IPS-NIHi11 (cell line): Measurements from ENCODE around the gene PLCG1.

ENCODE experiments used
- DNase-seq: peaks from one replicate; pipeline ENCODE4 v3.0.0; 2012; ENCODE audit warnings: mixed read lengths, low spot score

PLCG1 gene

GRCh38 chr20:41214202-41214601 lies 76.9 kb downstream of the PLCG1 start:
- DNase-seq, result no peak

DNA sequence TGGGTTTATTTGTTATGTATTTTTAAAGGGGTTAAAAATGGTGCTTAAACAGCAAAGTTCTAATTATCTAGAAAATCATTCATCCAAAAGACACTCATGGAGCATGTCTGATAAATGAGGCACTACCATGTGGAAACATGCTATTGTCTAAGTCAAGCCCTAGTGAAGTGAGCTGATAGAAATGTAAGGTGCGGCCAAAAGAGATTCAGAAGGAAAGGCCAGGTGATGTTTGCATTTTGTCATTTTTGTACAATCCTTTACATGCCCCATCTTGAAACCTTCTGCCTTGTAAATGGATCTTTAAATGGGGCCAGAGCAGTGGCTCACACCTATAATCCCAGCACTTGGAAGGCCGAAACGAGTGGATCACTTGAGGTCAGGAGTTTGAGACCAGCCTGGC lies 77.3 kb downstream of the PLCG1 start:
- DNase-seq, result no peak

DNA sequence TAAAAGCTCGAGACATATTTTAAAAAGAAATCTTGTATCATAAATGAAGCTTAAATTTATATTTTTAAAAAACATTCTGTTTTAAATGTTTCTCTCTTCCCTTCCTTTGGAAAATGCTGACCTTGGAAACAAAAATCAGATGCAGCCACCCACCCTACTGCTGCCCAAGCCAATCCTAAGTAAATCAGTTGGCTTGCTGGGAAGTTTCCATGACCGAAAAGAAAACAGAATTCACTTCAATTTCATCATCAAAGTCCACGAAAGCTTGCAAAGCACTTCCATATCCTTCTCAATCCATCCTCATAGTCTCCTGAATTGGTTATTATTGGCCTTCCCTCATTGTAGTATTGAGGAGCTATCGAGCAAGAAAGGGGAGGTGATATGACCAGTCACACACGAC lies 80.1 kb downstream of the PLCG1 start:
- no peak for DNase-seq

GRCh38 chr20:41218466-41218865 lies 81.1 kb downstream of the PLCG1 start:
- DNase-seq, result no peak

GRCh38 chr20:41219824-41220223 lies 82.5 kb downstream of the PLCG1 start:
- no peak for DNase-seq

- DNase-seq, result no peak
These were observed 84.4 kb downstream of the PLCG1 start for GRCh38 chr20:41221614-41222218.

DNA sequence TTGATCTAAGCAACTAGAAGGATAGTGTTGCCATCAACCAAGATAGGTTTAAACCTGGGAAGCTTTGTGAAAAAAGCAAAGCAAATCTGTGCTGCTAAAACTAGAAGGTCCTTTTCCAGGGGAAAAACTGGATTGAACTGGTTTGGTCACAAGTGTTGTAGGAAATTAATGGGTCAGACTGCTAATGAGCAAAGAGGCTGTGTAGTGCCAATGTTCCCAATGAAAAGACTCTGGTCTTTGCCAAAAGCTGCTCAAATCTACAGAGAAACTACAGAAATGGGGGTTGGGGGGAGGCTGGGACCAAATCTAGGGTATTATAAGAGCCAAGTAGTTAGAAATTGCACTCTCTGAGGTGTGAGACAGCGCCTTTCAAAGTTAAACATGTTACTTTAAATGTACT lies 85.0 kb downstream of the PLCG1 start:
- no peak for DNase-seq

DNA sequence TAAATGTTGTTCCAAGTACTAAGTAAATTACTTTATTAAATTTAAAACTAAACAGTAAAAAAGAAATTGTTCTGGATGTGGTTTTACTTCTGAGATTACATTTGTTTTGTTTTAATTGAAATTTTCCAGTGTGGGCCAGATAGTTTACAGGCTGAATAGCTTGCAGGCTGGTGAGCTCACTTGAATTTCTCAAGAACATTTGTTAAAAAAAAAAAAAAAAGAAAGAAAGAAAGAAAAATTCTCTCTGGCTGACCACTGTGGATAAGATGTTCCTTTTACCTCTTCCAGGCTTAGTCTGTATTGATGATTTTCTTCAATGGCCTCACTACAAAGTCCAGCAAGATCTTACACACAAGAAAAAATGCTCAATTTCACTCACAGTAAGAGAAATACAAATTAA lies 85.4 kb downstream of the PLCG1 start:
- no peak for DNase-seq

- DNase-seq, result no peak
These were observed 85.8 kb downstream of the PLCG1 start for GRCh38 chr20:41223112-41223511.

DNA sequence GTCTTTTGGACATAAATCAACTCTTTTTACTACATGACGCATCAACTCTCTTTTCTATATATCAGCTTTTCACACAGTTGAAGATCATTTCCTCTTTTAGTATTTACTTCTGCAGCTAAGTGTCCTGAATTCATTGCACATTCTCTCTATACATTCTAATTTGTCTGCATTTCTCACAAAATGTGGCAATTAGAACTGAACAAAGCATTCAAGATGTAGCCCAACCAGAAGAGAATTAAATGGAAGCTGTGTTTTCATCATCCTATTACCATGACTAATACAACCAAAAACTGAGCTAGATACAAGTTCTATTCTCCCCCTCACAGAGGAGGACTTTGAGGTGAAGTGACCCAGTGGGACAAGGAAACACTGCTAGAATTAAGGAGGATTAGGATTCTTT lies 86.9 kb downstream of the PLCG1 start:
- no peak for DNase-seq

- no peak for DNase-seq
These were observed 87.7 kb downstream of the PLCG1 start for GRCh38 chr20:41225091-41225490.

GRCh38 chr20:41226426-41226825 lies 89.1 kb downstream of the PLCG1 start:
- no peak for DNase-seq
